ENCODE results near the gene SNX25.

SNX25 gene

DNA sequence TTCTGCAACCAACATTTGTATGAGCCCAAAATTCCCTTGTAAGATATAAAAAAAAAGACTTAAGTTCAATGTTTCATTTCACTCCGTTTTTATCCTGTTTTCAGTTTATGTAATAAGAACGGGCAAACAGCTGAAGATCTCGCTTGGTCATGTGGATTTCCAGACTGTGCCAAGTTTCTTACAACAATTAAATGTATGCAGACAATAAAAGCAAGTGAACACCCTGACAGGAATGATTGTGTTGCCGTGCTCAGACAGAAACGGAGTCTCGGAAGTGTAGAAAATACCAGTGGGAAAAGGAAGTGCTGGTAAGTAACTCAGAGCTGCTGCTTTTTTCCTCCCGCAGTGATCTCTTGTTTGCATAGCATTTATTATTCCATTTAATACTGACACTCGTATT, 190.1 kb downstream of the SNX25 start:
- Mint-ChIP-seq H3K27ac (no peak overlapping the region), H3K4me3 (no peak overlapping the region), H3K4me1 (ENCODE audit: low read depth) (peaks cover 43% of the 10 kb centered on the region), H3K36me3 (ENCODE audit: low read depth) (peaks cover 33% of the 10 kb centered on the region), H3K27me3 (ENCODE audit: low read depth) (no peaks in the 10 kb centered on the region), H3K9me3 (no peaks in the 10 kb centered on the region)

GRCh38 chr4:185404031-185404430, 194.6 kb downstream of the SNX25 start:
- H3K4me1 Mint-ChIP-seq (ENCODE audit: low read depth) = peaks cover 15% of the 10 kb centered on the region
- H3K4me3 Mint-ChIP-seq = no peak overlapping the region
- no peaks in the 10 kb centered on the region for H3K27me3 Mint-ChIP-seq (ENCODE audit: low read depth)
- no peaks in the 10 kb centered on the region for H3K9me3 Mint-ChIP-seq
- H3K36me3 Mint-ChIP-seq (ENCODE audit: low read depth) = peaks cover 47% of the 10 kb centered on the region
- H3K27ac Mint-ChIP-seq = no peak overlapping the region

DNA sequence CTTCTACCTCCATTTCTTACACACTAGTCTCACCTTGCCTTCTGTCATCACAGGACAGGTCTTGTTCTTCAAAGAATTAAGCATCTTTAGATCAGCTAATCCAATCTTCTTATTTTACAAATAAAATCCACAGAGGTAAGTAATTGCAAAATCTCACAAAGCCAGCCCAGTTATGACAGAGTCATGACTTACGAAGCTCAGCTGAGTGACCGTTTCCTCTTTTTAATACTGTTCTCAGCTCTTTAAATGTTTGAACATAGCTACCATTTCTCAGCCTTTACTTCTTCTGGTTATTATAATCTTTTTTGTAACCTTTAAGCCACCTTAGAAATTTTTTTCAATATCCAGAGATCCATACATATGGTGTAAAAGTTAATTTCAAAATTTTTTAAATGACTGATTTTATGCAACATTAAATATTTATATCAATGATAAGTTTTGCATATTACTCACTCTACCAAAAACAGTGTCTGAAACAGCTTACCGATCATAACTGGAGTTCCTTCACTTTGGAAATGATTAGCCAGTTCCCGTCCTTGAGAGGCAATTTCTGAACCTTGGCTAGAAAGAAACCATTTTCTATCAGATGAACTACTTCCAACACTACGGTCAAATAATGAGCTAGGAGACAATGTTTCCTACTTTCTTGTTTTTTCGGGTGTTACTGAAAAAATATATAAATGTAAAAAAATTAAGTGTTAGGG, 196.1 kb downstream of the SNX25 start:
- Mint-ChIP-seq H3K4me3 (no peak overlapping the region), H3K27me3 (ENCODE audit: low read depth) (no peaks in the 10 kb centered on the region), H3K27ac (no peak overlapping the region), H3K4me1 (ENCODE audit: low read depth) (peaks cover 2% of the 10 kb centered on the region), H3K9me3 (peaks cover 4% of the 10 kb centered on the region), H3K36me3 (ENCODE audit: low read depth) (peaks cover 41% of the 10 kb centered on the region)

- H3K4me1 Mint-ChIP-seq (ENCODE audit: low read depth) = no peaks in the 10 kb centered on the region
- H3K4me3 Mint-ChIP-seq = no peak overlapping the region
- H3K27ac Mint-ChIP-seq = no peak overlapping the region
- H3K36me3 Mint-ChIP-seq (ENCODE audit: low read depth) = peaks cover 31% of the 10 kb centered on the region
- H3K9me3 Mint-ChIP-seq = peaks cover 4% of the 10 kb centered on the region
- no peaks in the 10 kb centered on the region for H3K27me3 Mint-ChIP-seq (ENCODE audit: low read depth)
Observed at GRCh38 chr4:185408432-185408831, 199.0 kb downstream of the SNX25 start.

GRCh38 chr4:185411849-185412248, 202.5 kb downstream of the SNX25 start:
- H3K27me3 Mint-ChIP-seq (ENCODE audit: low read depth) = no peaks in the 10 kb centered on the region
- H3K4me3 Mint-ChIP-seq = no peak overlapping the region
- H3K4me1 Mint-ChIP-seq (ENCODE audit: low read depth) = no peaks in the 10 kb centered on the region
- no peak overlapping the region for H3K27ac Mint-ChIP-seq
- peaks cover 4% of the 10 kb centered on the region for H3K9me3 Mint-ChIP-seq
- H3K36me3 Mint-ChIP-seq (ENCODE audit: low read depth) = peaks cover 23% of the 10 kb centered on the region

DNA sequence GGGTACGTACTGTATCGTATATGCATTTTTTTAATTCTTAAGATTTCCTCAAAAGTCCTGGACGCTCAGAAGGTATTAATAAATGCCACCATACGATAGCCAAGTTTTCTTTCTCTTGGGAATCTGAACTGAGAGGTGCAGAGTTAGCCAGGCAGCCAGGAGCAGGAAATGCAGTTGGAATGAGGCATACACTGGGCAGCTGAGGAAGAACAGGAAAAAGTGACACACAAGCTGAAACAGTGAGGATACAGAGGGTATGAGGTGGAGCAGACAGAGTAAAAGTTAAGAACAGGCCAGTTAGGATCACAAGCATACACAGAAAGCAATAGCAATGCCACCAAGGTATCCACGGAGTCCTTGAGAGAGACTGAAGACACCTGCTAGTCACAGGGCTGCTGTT, 203.0 kb downstream of the SNX25 start:
- Mint-ChIP-seq H3K4me3 (no peak overlapping the region), H3K9me3 (peaks cover 4% of the 10 kb centered on the region), H3K36me3 (ENCODE audit: low read depth) (peaks cover 26% of the 10 kb centered on the region), H3K27me3 (ENCODE audit: low read depth) (no peaks in the 10 kb centered on the region), H3K27ac (no peak overlapping the region), H3K4me1 (ENCODE audit: low read depth) (no peaks in the 10 kb centered on the region)
